Gastroesophageal sphincter (tissue), 4 donors: ENCODE data around the gene CPED1. TPM values are rescaled to one million over a fixed set of nuclear protein-coding genes. Genes with fewer than 3 reads are reported as not detected.

Experiments used
- ATAC-seq: fragments of 150-250 bp; one replicate; pipeline ENCODE4 v1.9.1; 2016; ENCODE audit warnings: mild to moderate bottlenecking, moderate library complexity
- H3K27ac ChIP-seq, 4 donors: fragments of 200-600 bp; sonication (generic) in 3 of 4; 1 replicate in 3 of 4; 2 replicates in 1 of 4; pipeline ENCODE4 v1.5.1; 2016 to 2019
- H3K27me3 ChIP-seq: fragments of 200-600 bp; sonication (generic); one replicate; pipeline ENCODE4 v1.5.1; 2019
- H3K36me3 ChIP-seq, 2 donors: fragments of 200-600 bp; sonication (generic); one replicate each; pipeline ENCODE4 v1.5.1; 2019; ENCODE audit warnings: control low read depth in 1 of 2
- H3K4me1 ChIP-seq, 3 donors: fragments of 200-600 bp; sonication (generic); 1 replicate in 2 of 3; 2 replicates in 1 of 3; pipeline ENCODE4 v1.5.1; 2016 to 2019; ENCODE audit warnings: control low read depth in 2 of 3
- H3K4me3 ChIP-seq, 2 donors: fragments of 200-600 bp; sonication (generic); one replicate each; pipeline ENCODE4 v1.5.1; 2019; ENCODE audit warnings: mild to moderate bottlenecking in 1 of 2, moderate library complexity in 1 of 2
- H3K9me3 ChIP-seq, 3 donors: fragments of 200-600 bp; sonication (generic); one replicate each; pipeline ENCODE4 v1.5.1; 2017 to 2019; ENCODE audit warnings: control low read depth in 2 of 3
- CTCF ChIP-seq, 4 experiments: fragments of 200-600 bp in 2 of 4; fragments of 450-650 bp in 2 of 4; sonication (generic) in 1 of 4; IDR thresholded peaks; one replicate each; pipeline ENCODE4 v1.5.1; 2017 to 2019; ENCODE audit warnings: antibody characterized with exemption in 4 of 4, mild to moderate bottlenecking in 2 of 4, moderate library complexity in 2 of 4
- EP300 ChIP-seq: sonication (generic); formaldehyde crosslinking; IDR thresholded peaks from one replicate; pipeline ENCODE4 v1.6.1; 2017; ENCODE audit warnings: antibody characterized with exemption, mild to moderate bottlenecking
- POLR2A ChIP-seq, 2 donors: fragments of 450-650 bp; IDR thresholded peaks; one replicate each; pipeline ENCODE4 v1.6.1; 2017; ENCODE audit warnings: antibody characterized with exemption in 2 of 2, mild to moderate bottlenecking in 2 of 2, moderate library complexity in 1 of 2
- POLR2AphosphoS5 ChIP-seq: sonication (generic); formaldehyde crosslinking; IDR thresholded peaks from one replicate; pipeline ENCODE4 v1.6.1; 2017; ENCODE audit warnings: antibody characterized with exemption
- WGBS, 2 donors: methylation state at CpG; one replicate each; pipeline ENCODE4 v1.1.5; 2018; ENCODE audit warnings: low coverage in 1 of 2; 5-methylcytosine and 5-hydroxymethylcytosine counted together
- total RNA-seq, 4 donors: library from RNA; depleted of rRNA; stranded (reverse); fragments of >200 nt; gene quantifications; one replicate each; pipeline ENCODE4 v1.1.0, GENCODE V29; 2016

CPED1 gene
- total RNA-seq, 4 donors from 2014 or later: 35.1 to 97.7 (median 60.5) TPM

DNA sequence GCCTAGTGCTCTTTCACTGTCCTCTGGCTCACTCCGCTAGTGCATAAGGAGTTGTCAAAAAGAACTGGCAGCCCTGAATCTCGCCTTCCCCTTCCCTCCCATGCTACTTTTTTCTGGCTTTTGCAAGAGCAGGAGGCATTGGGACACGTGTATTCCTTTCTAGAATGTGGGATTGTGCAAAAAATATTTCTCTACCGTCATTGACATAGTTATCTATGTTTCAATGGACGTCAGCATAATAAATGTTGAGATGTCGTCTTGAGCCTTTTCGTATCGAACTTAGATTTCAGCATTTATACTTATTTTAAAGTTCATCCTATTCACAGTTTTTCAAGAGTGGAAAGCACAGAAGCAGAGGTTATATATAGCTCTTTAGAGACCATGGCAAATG lies 37.2 kb upstream of the CPED1 start:
- Histone ChIP-seq H3K27me3 (no peaks in the 10 kb centered on the region), H3K27ac (peak overlapping the region; percentile 83 to 97 (median 96)), H3K9me3 (no peaks in the 10 kb centered on the region), H3K4me3 (peak overlapping the region; percentile 50 to 65), H3K36me3 (peaks cover 2 to 32% of the 10 kb centered on the region in 2 donors), H3K4me1 (peaks cover 9 to 48% (median 9%) of the 10 kb centered on the region in 3 donors)
- TF ChIP-seq POLR2AphosphoS5 (no peak), POLR2A (IDR thresholded peaks at IDR 0.05) (no peak), EP300 (no peak), CTCF (IDR thresholded peaks at IDR 0.05) (no peak)
- WGBS, 2 donors: 2 to 6% methylated on average over 8 of the region's 8 CpGs
- peak; percentile 48 for ATAC-seq

DNA sequence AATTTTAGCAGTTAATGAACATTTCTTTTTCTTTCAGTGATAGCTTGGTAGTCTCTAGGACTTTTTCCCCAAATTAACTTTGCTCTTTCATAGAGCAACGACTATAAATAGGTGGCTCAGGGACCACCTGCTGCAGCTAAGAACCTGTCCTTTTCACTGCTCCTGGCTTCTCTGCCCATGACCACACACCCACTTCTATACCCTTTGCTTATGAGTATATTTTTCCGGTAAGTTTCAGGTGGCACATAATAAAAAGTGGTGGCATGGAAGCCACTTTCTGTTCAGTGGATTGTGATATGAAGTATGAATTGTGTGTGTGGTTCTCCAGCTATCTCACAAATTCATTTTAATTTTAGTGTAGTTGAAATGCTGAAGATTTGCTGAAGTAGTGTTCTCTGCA lies 36.7 kb upstream of the CPED1 start:
- Histone ChIP-seq H3K9me3 (no peaks in the 10 kb centered on the region), H3K36me3 (peaks cover 5 to 38% of the 10 kb centered on the region in 2 donors), H3K4me3 (peak overlapping the region; percentile 50 to 65), H3K4me1 (peaks cover 9 to 48% (median 9%) of the 10 kb centered on the region in 3 donors), H3K27ac (peak overlapping the region in 3 of 4 donors; percentile 12 to 96 (median 96)), H3K27me3 (no peaks in the 10 kb centered on the region)
- TF ChIP-seq POLR2A (IDR thresholded peaks at IDR 0.05): no peak
- no peak for TF ChIP-seq POLR2AphosphoS5
- TF ChIP-seq EP300: no peak
- ATAC-seq: no peak
- WGBS, 2 donors: 52 to 67% methylated on average over 2 of the region's 2 CpGs

DNA sequence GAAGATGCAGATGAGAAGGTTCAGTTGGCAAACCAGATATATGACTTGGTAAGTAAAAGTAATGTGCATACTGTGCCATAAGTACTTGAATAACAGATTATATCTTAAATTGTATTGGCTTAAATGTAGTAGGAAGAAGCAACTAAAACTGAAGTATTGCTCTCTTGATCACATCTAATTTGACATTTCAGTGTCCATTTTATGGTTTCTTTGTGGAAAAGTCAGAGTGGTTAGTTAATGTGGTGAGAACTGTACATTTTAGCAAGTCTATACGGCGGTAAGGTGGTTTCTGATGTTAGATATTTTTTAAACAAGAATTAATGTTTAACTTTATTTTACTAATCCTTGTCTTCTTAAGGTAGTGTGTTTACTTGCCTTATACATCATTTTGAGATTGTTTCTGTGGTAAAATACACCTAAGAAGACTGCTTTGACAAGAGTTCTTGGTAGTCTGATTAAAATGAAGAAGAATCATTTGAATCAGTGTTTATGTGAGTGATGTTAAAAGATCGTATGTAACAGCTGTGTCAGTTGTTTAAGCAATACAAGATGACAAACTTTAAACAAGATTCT lies 32.8 kb upstream of the CPED1 start:
- no peak for ATAC-seq
- no peak overlapping the region for H3K27ac ChIP-seq
- H3K27me3 ChIP-seq: no peaks in the 10 kb centered on the region
- H3K36me3 ChIP-seq: peaks cover 5 to 63% of the 10 kb centered on the region in 2 donors
- 41 to 55% methylated on average over 3 of the region's 3 CpGs for WGBS, 2 donors
- no peak overlapping the region for H3K4me3 ChIP-seq
- peaks cover 9 to 41% (median 9%) of the 10 kb centered on the region in 3 donors for H3K4me1 ChIP-seq
- TF ChIP-seq POLR2A (IDR thresholded peaks at IDR 0.05) (no peak), EP300 (no peak), POLR2AphosphoS5 (no peak), CTCF (IDR thresholded peaks at IDR 0.05) (no peak)
- H3K9me3 ChIP-seq: no peaks in the 10 kb centered on the region

DNA sequence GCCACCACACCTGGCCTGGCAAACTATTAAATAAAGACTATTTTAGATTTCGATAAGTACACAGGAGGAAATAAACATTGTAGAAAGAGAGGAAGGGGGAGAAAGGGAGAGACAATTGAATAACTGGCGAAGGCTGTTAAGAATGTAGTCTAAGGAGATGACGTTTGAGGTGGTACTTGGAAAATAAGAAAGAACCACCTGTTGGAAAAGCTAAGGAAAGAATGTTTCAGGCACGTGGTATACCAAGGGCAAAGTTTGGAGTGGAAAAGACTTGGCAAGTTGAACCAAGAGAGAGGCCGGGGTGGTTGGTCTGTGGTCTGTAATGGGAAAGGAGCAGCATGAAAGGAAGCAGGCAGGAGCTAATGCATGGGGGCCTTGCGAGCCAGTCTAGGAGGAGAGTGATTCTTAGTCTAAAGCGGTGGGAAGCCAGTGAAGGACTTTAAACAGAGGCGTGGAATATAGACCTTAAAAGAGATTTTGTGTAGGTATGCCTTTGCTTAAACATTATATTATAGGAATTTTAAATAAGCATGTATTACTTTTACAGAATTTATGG lies 28.5 kb upstream of the CPED1 start:
- no peak overlapping the region for H3K4me3 ChIP-seq
- H3K4me1 ChIP-seq: peaks cover 2 to 16% (median 3%) of the 10 kb centered on the region in 3 donors
- no peak for ATAC-seq
- TF ChIP-seq POLR2A (IDR thresholded peaks at IDR 0.05): no peak
- TF ChIP-seq EP300: no peak
- no peak for TF ChIP-seq CTCF (IDR thresholded peaks at IDR 0.05)
- no peak for TF ChIP-seq POLR2AphosphoS5
- H3K9me3 ChIP-seq: no peaks in the 10 kb centered on the region
- H3K27me3 ChIP-seq: no peaks in the 10 kb centered on the region
- H3K36me3 ChIP-seq: peaks cover 5 to 51% of the 10 kb centered on the region in 2 donors
- 94 to 97% methylated on average over 8 of the region's 8 CpGs for WGBS, 2 donors
- no peak overlapping the region for H3K27ac ChIP-seq

- no peaks in the 10 kb centered on the region for H3K27me3 ChIP-seq
- 76 to 78% methylated on average over 1 of the region's 1 CpG for WGBS, 2 donors
- H3K36me3 ChIP-seq: peaks cover 5 to 51% of the 10 kb centered on the region in 2 donors
- peaks cover 0 to 9% (median 3%) of the 10 kb centered on the region in 3 donors for H3K4me1 ChIP-seq
- ATAC-seq: no peak
- no peak overlapping the region for H3K27ac ChIP-seq
- H3K4me3 ChIP-seq: no peak overlapping the region
- TF ChIP-seq POLR2A (IDR thresholded peaks at IDR 0.05) (no peak), POLR2AphosphoS5 (no peak), CTCF (IDR thresholded peaks at IDR 0.05) (no peak), EP300 (no peak)
- no peaks in the 10 kb centered on the region for H3K9me3 ChIP-seq
Measured at GRCh38 chr7:120960714-120961113, 27.8 kb upstream of the CPED1 start.
